NT2/D1 (cell line): ENCODE results near the gene NPAS3.

Source experiments
- SUZ12 ChIP-seq: IDR thresholded peaks from 2 replicates; pipeline ENCODE4 v1.6.1; 2011; ENCODE audit not compliant: insufficient read length, insufficient read depth; ENCODE audit errors: extremely low read depth
- YY1 ChIP-seq: IDR thresholded peaks from 2 replicates; pipeline ENCODE4 v1.6.1; 2011; ENCODE audit not compliant: insufficient read length, insufficient read depth
- ZNF274 ChIP-seq: IDR thresholded peaks from 2 replicates; pipeline ENCODE4 v1.6.1; 2011; ENCODE audit warnings: mild to moderate bottlenecking, low read depth, low read length

- no peak for TF ChIP-seq SUZ12
- no peak for TF ChIP-seq YY1
- TF ChIP-seq ZNF274: no peak
Observed at GRCh38 chr14:33728010-33728498, 789.4 kb downstream of the NPAS3 start.
